ENCODE results near the gene TMEM178A. TPM values are rescaled to one million over a fixed set of nuclear protein-coding genes. Genes with fewer than 3 reads are reported as not detected.

Gene TMEM178A
- polyA plus RNA-seq, 3 donors, result 0.15 TPM; not detected in 2

DNA sequence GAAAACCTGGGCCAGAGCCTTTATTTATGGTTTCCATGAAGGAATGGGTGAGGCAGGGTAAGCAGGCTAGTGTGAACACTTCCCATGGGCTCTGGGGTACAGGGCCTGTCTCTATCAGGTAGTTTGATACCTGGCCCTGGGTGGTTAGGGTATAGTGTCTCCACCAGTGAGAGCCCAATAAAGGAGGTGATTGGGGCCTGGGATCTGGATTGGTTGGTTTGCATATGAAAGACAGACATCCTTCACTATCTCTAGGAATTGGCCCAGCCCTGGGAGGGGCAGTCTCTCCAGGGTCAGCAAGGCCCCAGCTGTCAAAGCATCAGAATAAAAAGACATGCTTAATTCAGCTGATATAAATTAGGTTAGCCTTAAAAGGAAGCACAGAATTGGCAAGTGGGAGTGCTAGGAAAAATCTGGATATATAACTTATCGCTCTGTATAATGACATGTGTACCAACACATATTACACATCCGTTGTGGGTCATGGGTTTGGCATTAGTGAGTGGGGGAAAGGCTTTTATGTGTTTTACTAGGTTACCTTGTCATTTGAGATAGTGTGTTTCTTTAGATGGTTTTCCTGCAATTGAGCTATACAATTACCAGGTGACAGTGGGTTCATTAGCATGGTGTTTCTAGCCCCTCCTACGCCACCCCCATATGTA, 18.5 kb upstream of the TMEM178A start:
- Mint-ChIP-seq H3K36me3 (no peaks in the 10 kb centered on the region), H3K27ac (peak overlapping the region in 1 of 7 donors; percentile 57), H3K9me3 (peaks cover 0 to 2% (median 0%) of the 10 kb centered on the region in 7 donors), H3K4me3 (no peak overlapping the region), H3K27me3 (ENCODE audit: low read depth in 3 of 3) (peaks cover 0 to 3% (median 1%) of the 10 kb centered on the region in 3 donors), H3K4me1 (no peaks in the 10 kb centered on the region)
- no CpG with 5 or more reads among the region's 3 CpGs for WGBS (ENCODE audit: insufficient coverage)
- no peaks in the 10 kb centered on the region for H4K20me1 ChIP-seq (ENCODE audit: insufficient read depth, low read length)
- DNase-seq, result no peak
- no peak overlapping the region for H3K4me3 ChIP-seq (replicated peaks in 1 of 3; ENCODE audit: low read depth in 2 of 3, low read length in 3 of 3)
- intact Hi-C loops (cut with micrococcal nuclease), result no loop called here
- H3K9ac ChIP-seq (ENCODE audit: insufficient read depth, low read length, poor library complexity, severe bottlenecking), result no peak overlapping the region
- H3K4me2 ChIP-seq (replicated peaks; ENCODE audit: extremely low read depth, low read length, poor library complexity, severe bottlenecking), result no peak overlapping the region
- H3K36me3 ChIP-seq (replicated peaks in 1 of 2; ENCODE audit: control insufficient read depth in 1 of 2, insufficient read depth in 2 of 2, low read length in 2 of 2), result no peaks in the 10 kb centered on the region
- H3K27ac ChIP-seq (ENCODE audit: low read depth in 1 of 2, low read length in 2 of 2), result no peak overlapping the region
- H2AFZ ChIP-seq (ENCODE audit: insufficient read depth, low read depth, low read length, poor library complexity, severe bottlenecking), result no peak overlapping the region
- no peaks in the 10 kb centered on the region for H3K4me1 ChIP-seq (ENCODE audit: control insufficient read depth in 1 of 2, insufficient read depth in 2 of 2, low read length in 2 of 2)
- no peaks in the 10 kb centered on the region for H3K9me3 ChIP-seq (replicated peaks in 1 of 2; ENCODE audit: control insufficient read depth in 1 of 2, insufficient read depth in 1 of 2, low read length in 2 of 2)
- TF ChIP-seq, protein P1, sequence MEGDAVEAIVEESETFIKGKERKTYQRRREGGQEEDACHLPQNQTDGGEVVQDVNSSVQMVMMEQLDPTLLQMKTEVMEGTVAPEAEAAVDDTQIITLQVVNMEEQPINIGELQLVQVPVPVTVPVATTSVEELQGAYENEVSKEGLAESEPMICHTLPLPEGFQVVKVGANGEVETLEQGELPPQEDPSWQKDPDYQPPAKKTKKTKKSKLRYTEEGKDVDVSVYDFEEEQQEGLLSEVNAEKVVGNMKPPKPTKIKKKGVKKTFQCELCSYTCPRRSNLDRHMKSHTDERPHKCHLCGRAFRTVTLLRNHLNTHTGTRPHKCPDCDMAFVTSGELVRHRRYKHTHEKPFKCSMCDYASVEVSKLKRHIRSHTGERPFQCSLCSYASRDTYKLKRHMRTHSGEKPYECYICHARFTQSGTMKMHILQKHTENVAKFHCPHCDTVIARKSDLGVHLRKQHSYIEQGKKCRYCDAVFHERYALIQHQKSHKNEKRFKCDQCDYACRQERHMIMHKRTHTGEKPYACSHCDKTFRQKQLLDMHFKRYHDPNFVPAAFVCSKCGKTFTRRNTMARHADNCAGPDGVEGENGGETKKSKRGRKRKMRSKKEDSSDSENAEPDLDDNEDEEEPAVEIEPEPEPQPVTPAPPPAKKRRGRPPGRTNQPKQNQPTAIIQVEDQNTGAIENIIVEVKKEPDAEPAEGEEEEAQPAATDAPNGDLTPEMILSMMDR (IDR thresholded peaks at IDR 0.05), result no peak
- H3K27me3 ChIP-seq (ENCODE audit: control insufficient read depth in 2 of 2, insufficient read depth in 2 of 2, low read length in 2 of 2), result no peaks in the 10 kb centered on the region
- no peaks in the 10 kb centered on the region for H3K79me2 ChIP-seq (ENCODE audit: insufficient read depth, low read length)

DNA sequence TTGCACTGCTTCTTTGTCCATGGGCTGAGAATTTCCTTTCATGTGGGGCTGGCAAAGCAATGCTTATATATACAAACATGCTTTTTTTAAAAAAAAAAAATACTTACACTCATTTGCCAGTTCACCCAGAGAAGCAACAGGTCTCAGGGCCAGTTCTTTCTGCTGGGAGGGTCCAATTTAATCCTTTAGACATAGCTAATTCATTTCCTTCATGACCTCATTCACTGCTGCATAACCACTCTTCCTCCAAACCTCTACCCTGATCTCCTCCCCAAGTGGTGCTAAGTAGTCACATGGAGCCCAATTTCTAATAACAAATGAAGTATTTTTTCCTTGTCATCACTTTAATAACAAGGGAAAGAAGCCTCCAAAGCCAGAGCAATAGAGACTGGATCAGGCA, 17.1 kb upstream of the TMEM178A start:
- no peaks in the 10 kb centered on the region for H3K4me1 Mint-ChIP-seq
- H3K4me2 ChIP-seq (replicated peaks; ENCODE audit: extremely low read depth, low read length, poor library complexity, severe bottlenecking), result no peak overlapping the region
- no peaks in the 10 kb centered on the region for H3K27me3 ChIP-seq (ENCODE audit: control insufficient read depth in 2 of 2, insufficient read depth in 2 of 2, low read length in 2 of 2)
- H3K4me3 Mint-ChIP-seq, result no peak overlapping the region
- H4K20me1 ChIP-seq (ENCODE audit: insufficient read depth, low read length), result no peaks in the 10 kb centered on the region
- no peaks in the 10 kb centered on the region for H3K4me1 ChIP-seq (ENCODE audit: control insufficient read depth in 1 of 2, insufficient read depth in 2 of 2, low read length in 2 of 2)
- no peaks in the 10 kb centered on the region for H3K36me3 Mint-ChIP-seq
- H3K27ac Mint-ChIP-seq, result no peak overlapping the region
- H3K36me3 ChIP-seq (replicated peaks in 1 of 2; ENCODE audit: control insufficient read depth in 1 of 2, insufficient read depth in 2 of 2, low read length in 2 of 2), result no peaks in the 10 kb centered on the region
- TF ChIP-seq, protein P1 (IDR thresholded peaks at IDR 0.05), result no peak
- intact Hi-C loops (cut with micrococcal nuclease), result no loop called here
- no peaks in the 10 kb centered on the region for H3K79me2 ChIP-seq (ENCODE audit: insufficient read depth, low read length)
- H3K9ac ChIP-seq (ENCODE audit: insufficient read depth, low read length, poor library complexity, severe bottlenecking), result no peak overlapping the region
- no peak overlapping the region for H3K27ac ChIP-seq (ENCODE audit: low read depth in 1 of 2, low read length in 2 of 2)
- DNase-seq, result no peak
- no peak overlapping the region for H3K4me3 ChIP-seq (replicated peaks in 1 of 3; ENCODE audit: low read depth in 2 of 3, low read length in 3 of 3)
- H3K9me3 ChIP-seq (replicated peaks in 1 of 2; ENCODE audit: control insufficient read depth in 1 of 2, insufficient read depth in 1 of 2, low read length in 2 of 2), result no peaks in the 10 kb centered on the region
- peaks cover 0 to 13% (median 2%) of the 10 kb centered on the region in 7 donors for H3K9me3 Mint-ChIP-seq
- peaks cover 0 to 3% (median 1%) of the 10 kb centered on the region in 3 donors for H3K27me3 Mint-ChIP-seq (ENCODE audit: low read depth in 3 of 3)
- H2AFZ ChIP-seq (ENCODE audit: insufficient read depth, low read depth, low read length, poor library complexity, severe bottlenecking), result no peak overlapping the region
